GM18873 (cell line): Measurements from ENCODE around the gene ZIC4.

Source experiments
- ATAC-seq: cut with Tn5 transposase; IDR thresholded peaks from one replicate; pipeline ENCODE4 v1.9.1; 2021; ENCODE audit warnings: mild to moderate bottlenecking, moderate library complexity, moderate number of reproducible peaks; ENCODE audit not compliant: unreplicated experiment, low FRiP score

Gene ZIC4

GRCh38 chr3:147377412-147378367, 28.7 kb downstream of the ZIC4 start:
- no peak for ATAC-seq

DNA sequence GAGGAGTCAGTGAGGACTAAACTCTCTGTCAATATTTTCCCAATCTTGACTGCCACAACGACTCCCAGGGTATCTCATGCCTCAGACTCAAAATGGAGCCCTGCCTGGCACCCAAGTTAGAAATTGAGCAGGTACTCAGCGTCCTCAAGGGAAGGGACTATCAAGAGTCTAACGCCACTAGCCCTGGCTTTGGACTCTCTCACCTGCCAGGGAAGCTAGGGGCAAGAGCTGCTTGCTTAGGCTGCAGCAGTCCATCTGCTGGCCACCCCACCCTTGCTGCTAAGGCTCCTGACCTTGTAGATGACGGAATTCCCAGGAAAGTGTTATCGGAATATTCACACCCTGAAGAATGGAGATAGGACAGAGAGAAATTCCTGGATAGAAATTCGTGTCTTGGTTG, 33.0 kb downstream of the ZIC4 start:
- no peak for ATAC-seq

GRCh38 chr3:147372525-147373027, 33.8 kb downstream of the ZIC4 start:
- no peak for ATAC-seq

- ATAC-seq: no peak
Measured at GRCh38 chr3:147371771-147372340, 34.5 kb downstream of the ZIC4 start.

GRCh38 chr3:147371140-147371539, 35.2 kb downstream of the ZIC4 start:
- no peak for ATAC-seq

DNA sequence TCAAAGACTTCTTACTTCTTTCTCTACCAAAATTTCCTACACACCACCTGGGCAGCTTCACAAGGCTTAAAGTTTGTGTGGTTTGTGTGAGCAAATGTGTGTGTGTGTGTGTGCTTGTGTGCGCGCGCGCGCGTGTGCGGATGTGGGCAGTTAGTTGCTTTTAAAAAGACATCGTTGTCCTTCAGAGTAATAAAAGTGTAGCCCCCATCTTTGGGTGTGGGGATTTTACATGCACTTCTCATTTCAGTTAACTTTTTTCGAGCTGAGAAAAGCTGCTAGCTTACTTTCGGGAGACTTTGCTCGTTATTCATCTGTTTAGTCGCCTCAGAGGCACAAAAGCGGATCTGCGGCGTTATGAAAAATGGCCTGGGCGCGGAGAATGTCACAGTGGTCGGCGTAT, 36.0 kb downstream of the ZIC4 start:
- ATAC-seq: no peak

- no peak for ATAC-seq
Measured at GRCh38 chr3:147369661-147370123, 36.7 kb downstream of the ZIC4 start.

- ATAC-seq: no peak
Measured at GRCh38 chr3:147369231-147369630, 37.1 kb downstream of the ZIC4 start.

GRCh38 chr3:147368561-147369221, 37.7 kb downstream of the ZIC4 start:
- ATAC-seq: no peak

GRCh38 chr3:147368151-147368550, 38.2 kb downstream of the ZIC4 start:
- no peak for ATAC-seq

- no peak for ATAC-seq
Measured at GRCh38 chr3:147367676-147368075, 38.7 kb downstream of the ZIC4 start.

DNA sequence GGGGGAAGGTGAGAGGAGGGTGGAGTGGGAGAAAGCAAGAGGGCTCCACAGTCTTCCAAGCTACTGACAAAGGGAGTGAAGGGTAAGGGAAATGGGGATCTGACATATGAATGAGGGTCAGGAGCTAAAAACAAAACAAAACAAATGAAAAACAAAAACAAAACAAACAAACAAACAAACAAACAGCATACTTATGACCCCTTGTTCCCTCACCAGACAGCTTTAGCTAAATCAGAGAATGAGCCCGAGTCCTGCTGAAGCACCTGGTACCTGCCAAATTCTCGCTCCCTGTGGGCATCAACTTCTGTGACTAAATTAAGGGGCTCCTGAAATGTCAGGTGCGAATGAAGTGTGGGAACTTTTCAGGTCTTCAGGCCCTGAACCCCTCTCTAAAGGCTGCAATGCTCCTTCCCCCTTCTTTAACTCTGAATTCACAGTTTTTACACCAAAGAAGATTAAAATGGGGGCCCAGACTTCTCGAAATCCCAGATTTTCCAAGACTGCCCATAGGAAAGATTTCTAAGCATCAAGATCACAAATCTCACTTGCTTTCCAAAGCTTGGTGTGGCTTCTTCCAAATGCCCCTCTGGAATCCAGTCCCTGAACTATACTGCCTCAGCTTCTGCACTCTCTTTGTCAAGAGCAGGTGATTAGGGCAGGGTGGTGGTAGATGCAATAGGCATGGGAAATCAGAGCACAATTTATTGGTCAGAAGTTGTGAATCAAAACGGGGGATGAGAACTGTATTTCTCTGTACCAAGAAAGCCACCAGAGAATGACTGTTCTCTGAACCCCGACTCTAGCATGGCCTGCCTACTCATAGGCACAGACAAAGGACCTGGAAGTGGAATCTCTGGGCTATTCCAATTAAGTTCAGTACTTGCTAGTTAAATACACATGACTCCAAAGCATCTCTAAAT, 40.9 kb downstream of the ZIC4 start:
- ATAC-seq: no peak

DNA sequence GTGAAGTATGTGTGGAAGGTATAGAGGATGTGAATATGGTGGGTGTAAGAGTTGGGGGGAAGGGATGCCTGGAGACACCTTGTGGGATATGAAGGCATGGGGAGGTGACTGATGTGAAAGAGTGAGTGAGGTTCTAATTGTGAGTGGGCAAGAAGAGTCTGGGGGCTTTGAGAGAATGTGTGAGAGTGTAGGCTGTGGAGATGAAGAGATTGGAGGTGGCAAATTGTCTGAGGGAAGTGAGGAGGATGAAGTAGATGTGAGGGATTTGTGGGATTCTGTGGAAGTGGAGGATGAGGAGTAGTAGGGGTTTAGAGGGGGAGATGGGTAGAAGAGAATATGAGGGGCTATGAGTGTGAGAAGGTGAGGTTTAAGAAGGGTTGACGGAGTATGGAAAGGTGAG, 41.6 kb downstream of the ZIC4 start:
- no peak for ATAC-seq

DNA sequence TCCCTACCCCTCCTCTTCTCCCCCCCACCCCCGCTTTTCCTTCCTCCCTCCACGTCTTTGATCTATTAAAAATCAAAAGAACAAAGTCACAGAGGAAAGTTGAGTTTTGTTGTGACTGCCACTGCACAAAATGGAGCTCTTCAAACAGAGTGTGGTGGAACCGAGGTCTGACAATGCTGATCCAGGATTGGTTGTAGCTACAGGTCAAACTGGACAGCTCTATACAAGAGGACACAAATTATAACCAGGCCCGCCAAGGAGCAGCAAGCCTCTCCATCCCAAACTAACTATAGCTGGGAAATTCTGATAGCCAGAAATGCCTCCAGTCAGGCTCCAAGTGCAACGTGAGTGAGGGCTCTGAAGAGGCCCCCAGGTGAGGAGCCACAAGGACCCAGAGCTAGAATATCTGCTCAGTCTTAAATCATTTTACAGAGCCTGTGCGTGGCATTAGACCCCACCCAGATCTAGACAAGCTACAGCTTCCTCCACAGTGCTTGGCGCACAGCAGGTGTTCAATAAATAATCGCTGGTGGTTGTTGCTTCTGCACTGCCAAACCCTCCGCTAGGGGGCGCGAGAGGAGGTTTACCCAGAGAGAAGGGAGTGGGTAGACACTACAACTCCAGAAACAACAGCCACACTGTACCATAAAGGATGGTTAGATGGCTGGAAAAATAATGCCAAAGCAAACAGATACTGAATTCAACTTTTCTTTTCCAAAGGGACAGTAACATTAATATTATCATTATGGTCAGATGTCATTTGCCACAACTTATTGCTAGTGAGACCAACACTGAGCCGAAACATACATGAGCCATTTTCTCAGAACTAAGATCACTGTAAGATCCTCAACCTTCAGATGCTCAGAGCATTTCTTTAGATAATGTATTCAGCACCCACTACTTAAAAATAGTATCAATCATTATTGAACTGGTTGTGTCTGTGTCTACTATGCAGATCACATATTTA, 44.6 kb downstream of the ZIC4 start:
- ATAC-seq: peak; percentile 64

DNA sequence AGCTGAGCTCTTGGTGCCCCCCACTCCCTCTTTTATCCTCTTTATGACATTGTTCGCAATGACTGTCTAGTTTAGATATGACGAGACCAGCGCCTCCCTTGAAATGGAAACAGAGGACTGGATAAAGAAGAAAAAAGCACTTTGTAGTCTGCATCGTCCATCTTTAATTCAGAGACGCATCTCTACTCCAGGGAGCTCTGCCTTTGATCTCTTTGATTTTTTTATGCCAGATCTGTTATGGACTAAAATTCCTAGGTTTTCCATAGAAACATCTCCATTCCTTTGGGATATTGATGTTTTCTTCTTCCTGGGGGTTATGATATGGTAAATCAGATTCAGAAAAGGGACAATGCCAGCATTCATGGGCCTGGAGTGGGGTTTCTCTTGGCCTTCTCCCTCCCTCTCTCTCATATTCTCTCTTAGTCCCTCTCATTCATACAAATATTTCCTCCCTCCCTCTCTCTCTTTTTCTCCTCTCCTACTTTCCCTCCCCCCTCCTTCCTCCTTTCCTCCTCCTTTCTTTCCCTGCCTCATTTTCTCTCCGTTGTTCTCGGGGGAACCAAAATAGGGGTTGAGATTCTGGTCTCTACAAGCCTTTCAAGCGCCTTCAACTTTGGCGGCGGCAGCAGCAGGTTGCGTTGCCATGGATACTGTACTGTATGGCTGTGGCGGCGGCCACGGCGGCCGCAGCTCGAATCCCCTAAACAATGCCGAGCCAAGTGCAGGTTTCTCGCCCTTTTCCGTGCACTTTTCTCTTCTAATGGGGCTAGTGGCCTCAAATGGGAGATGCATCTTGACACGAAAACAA, 45.5 kb downstream of the ZIC4 start:
- ATAC-seq: no peak

DNA sequence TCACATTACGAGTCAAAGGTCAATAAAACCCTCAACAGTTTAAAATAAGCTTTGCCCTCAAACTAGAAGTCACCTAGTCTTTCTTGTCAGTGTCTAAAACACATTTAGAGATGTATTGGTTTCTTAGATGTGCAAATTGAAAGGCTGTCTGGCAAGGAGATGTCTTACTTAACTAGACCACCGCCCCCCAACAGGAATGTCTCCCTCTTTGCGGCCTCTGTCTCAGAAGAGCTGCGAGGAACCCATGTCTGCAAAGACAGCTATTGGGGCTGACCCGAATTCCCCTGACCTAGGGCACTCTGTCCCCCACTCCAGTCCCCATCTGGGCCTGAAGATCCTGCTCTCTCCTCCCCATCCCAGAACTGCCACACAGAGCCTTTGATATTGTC, 46.3 kb downstream of the ZIC4 start:
- ATAC-seq: no peak

- no peak for ATAC-seq
Measured at GRCh38 chr3:147359177-147360050, 46.9 kb downstream of the ZIC4 start.
